ENCODE measurements around the gene SPATS2L. TPM values are rescaled to one million over a fixed set of nuclear protein-coding genes. Genes with fewer than 3 reads are reported as not detected.

SPATS2L gene
- total RNA-seq, 1 experiment from 2014 or later = 112 TPM

DNA sequence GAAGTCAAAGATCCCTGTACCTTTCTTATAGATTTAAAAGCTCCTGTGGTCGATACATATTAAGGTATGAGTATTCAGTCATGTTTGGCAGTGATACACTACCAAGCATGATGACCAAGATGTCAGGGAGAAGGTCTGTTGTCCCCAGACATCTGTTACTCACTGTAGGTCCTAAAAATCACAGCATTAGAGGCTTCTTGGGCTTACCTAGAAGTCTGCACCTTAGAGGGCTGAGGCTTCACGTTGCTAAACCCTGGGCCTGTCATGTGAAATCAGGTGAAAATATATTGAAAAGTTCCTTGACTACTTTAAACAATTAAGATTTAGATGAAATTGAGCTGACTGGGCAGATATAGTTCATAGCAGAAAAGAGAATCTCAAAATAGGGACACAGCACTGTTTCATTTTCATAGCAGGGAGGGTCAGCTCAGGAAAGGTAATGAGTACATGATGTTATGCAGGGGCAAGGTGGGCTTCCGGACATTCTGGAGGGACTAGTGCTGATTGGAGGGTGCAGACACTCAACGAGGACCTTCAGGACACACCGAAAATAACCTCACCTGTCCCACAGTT is 78.7 kb downstream of the SPATS2L start:
- DNase-seq (ENCODE audit: low spot score) (no peak), ATAC-seq (no peak)
- Mint-ChIP-seq H3K4me3 (no peak overlapping the region), H3K36me3 (peaks cover 38% of the 10 kb centered on the region), H3K9me3 (peaks cover 4% of the 10 kb centered on the region), H3K4me1 (peaks cover 51% of the 10 kb centered on the region), H3K27me3 (ENCODE audit: low read depth) (no peaks in the 10 kb centered on the region), H3K27ac (peak overlapping the region; percentile 74)
- ChIA-PET POLR2A (no interaction called here), CTCF (no interaction called here)
- TF ChIP-seq ZNF416 (CRISPR knock-in tag; IDR thresholded peaks at IDR 0.05) = no peak
- TF ChIP-seq, protein P1, sequence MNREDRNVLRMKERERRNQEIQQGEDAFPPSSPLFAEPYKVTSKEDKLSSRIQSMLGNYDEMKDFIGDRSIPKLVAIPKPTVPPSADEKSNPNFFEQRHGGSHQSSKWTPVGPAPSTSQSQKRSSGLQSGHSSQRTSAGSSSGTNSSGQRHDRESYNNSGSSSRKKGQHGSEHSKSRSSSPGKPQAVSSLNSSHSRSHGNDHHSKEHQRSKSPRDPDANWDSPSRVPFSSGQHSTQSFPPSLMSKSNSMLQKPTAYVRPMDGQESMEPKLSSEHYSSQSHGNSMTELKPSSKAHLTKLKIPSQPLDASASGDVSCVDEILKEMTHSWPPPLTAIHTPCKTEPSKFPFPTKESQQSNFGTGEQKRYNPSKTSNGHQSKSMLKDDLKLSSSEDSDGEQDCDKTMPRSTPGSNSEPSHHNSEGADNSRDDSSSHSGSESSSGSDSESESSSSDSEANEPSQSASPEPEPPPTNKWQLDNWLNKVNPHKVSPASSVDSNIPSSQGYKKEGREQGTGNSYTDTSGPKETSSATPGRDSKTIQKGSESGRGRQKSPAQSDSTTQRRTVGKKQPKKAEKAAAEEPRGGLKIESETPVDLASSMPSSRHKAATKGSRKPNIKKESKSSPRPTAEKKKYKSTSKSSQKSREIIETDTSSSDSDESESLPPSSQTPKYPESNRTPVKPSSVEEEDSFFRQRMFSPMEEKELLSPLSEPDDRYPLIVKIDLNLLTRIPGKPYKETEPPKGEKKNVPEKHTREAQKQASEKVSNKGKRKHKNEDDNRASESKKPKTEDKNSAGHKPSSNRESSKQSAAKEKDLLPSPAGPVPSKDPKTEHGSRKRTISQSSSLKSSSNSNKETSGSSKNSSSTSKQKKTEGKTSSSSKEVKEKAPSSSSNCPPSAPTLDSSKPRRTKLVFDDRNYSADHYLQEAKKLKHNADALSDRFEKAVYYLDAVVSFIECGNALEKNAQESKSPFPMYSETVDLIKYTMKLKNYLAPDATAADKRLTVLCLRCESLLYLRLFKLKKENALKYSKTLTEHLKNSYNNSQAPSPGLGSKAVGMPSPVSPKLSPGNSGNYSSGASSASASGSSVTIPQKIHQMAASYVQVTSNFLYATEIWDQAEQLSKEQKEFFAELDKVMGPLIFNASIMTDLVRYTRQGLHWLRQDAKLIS (CRISPR knock-in tag; IDR thresholded peaks at IDR 0.05; ENCODE audit: borderline replicate concordance) = no peak
- no peak for TF ChIP-seq RELA (CRISPR knock-in tag; IDR thresholded peaks at IDR 0.05; ENCODE audit: borderline replicate concordance)
- no peak for TF ChIP-seq FOXK1 (CRISPR knock-in tag; IDR thresholded peaks at IDR 0.05)
- no peak for TF ChIP-seq ZNF396 (CRISPR knock-in tag; IDR thresholded peaks at IDR 0.05; ENCODE audit: borderline replicate concordance)
- no peak for TF ChIP-seq ZNF121 (CRISPR knock-in tag; IDR thresholded peaks at IDR 0.05)
- no peak for TF ChIP-seq ZBTB21 (CRISPR knock-in tag; IDR thresholded peaks at IDR 0.05; ENCODE audit: borderline replicate concordance)

DNA sequence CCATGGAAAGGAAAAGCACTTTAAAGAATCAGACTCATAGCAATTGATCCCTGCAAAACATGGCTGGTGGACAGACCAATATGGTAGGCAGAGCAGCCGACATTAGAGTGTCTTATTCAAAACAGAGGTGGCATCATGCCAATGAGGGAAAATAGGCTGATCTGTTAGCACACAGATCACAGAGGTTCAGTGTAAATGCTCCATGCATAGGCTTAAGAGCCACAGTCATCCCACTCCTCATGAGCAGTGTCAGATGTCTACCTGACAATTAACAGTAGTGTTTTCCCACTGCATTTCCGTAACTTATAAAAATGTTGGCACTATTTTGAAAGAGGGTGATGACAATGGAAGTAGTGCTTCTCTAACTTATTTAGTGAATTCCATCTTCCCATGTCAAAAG is 86.7 kb downstream of the SPATS2L start:
- Mint-ChIP-seq H3K27ac (peak overlapping the region; percentile 46), H3K4me3 (no peak overlapping the region), H3K27me3 (ENCODE audit: low read depth) (no peaks in the 10 kb centered on the region), H3K9me3 (peaks cover 15% of the 10 kb centered on the region), H3K36me3 (peaks cover 53% of the 10 kb centered on the region), H3K4me1 (peaks cover 35% of the 10 kb centered on the region)
- DNase-seq (ENCODE audit: low spot score) = no peak
- TF ChIP-seq FOXJ3 (CRISPR knock-in tag; IDR thresholded peaks at IDR 0.05; ENCODE audit: borderline replicate concordance) = no peak
- TF ChIP-seq ZNF396 (CRISPR knock-in tag; IDR thresholded peaks at IDR 0.05; ENCODE audit: borderline replicate concordance) = no peak
- TF ChIP-seq JUN (CRISPR knock-in tag; IDR thresholded peaks at IDR 0.05) = no peak
- no peak for ATAC-seq
- ChIA-PET CTCF (no interaction called here), POLR2A (no interaction called here)

DNA sequence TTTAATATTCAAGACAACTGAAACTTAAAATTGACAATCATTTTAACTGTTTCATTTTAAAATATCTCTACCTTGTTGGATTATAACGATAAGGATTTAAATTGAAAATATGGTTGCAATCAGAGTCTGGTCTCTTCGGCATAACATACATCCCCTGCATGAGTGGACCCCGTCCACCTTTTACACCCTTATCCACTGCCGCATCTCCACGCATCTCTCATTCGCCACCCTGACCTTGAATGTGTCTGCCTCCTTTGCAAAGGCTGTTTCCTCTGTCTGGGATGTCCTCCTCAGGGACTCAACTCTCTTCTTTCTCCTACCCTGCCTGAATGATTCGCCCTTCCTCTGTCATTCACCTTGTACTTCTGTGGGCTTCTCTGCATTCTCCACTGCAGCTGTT is 87.6 kb downstream of the SPATS2L start:
- ChIA-PET POLR2A (no interaction called here), CTCF (no interaction called here)
- no peak for DNase-seq (ENCODE audit: low spot score)
- peaks cover 35% of the 10 kb centered on the region for H3K4me1 Mint-ChIP-seq
- TF ChIP-seq ATF1 (CRISPR knock-in tag; IDR thresholded peaks at IDR 0.05) = no peak
- TF ChIP-seq, protein P2, sequence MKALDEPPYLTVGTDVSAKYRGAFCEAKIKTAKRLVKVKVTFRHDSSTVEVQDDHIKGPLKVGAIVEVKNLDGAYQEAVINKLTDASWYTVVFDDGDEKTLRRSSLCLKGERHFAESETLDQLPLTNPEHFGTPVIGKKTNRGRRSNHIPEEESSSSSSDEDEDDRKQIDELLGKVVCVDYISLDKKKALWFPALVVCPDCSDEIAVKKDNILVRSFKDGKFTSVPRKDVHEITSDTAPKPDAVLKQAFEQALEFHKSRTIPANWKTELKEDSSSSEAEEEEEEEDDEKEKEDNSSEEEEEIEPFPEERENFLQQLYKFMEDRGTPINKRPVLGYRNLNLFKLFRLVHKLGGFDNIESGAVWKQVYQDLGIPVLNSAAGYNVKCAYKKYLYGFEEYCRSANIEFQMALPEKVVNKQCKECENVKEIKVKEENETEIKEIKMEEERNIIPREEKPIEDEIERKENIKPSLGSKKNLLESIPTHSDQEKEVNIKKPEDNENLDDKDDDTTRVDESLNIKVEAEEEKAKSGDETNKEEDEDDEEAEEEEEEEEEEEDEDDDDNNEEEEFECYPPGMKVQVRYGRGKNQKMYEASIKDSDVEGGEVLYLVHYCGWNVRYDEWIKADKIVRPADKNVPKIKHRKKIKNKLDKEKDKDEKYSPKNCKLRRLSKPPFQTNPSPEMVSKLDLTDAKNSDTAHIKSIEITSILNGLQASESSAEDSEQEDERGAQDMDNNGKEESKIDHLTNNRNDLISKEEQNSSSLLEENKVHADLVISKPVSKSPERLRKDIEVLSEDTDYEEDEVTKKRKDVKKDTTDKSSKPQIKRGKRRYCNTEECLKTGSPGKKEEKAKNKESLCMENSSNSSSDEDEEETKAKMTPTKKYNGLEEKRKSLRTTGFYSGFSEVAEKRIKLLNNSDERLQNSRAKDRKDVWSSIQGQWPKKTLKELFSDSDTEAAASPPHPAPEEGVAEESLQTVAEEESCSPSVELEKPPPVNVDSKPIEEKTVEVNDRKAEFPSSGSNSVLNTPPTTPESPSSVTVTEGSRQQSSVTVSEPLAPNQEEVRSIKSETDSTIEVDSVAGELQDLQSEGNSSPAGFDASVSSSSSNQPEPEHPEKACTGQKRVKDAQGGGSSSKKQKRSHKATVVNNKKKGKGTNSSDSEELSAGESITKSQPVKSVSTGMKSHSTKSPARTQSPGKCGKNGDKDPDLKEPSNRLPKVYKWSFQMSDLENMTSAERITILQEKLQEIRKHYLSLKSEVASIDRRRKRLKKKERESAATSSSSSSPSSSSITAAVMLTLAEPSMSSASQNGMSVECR (CRISPR knock-in tag; IDR thresholded peaks at IDR 0.05; ENCODE audit: borderline replicate concordance) = no peak
- no peak for TF ChIP-seq ZNF671 (CRISPR knock-in tag; IDR thresholded peaks at IDR 0.05)
- TF ChIP-seq NR3C1 (CRISPR knock-in tag; conservative IDR thresholded peaks at IDR 0.05; ENCODE audit: low read depth) = no peak
- no peak for TF ChIP-seq ZNF121 (CRISPR knock-in tag; IDR thresholded peaks at IDR 0.05)
- peak overlapping the region; percentile 71 for H3K27ac Mint-ChIP-seq
- peaks cover 48% of the 10 kb centered on the region for H3K36me3 Mint-ChIP-seq
- no peak overlapping the region for H3K4me3 Mint-ChIP-seq
- H3K9me3 Mint-ChIP-seq = peaks cover 15% of the 10 kb centered on the region
- peak; percentile 42; the same call in 1 of the 2 replicates for ATAC-seq
- H3K27me3 Mint-ChIP-seq (ENCODE audit: low read depth) = no peaks in the 10 kb centered on the region
